ENCODE measurements around the gene PSMD12.
"Not testable (repeated sequence)": the region's sequence is repeated elsewhere in the genome, so short reads cannot be mapped to it uniquely, and the experiment has no call there.

DNA sequence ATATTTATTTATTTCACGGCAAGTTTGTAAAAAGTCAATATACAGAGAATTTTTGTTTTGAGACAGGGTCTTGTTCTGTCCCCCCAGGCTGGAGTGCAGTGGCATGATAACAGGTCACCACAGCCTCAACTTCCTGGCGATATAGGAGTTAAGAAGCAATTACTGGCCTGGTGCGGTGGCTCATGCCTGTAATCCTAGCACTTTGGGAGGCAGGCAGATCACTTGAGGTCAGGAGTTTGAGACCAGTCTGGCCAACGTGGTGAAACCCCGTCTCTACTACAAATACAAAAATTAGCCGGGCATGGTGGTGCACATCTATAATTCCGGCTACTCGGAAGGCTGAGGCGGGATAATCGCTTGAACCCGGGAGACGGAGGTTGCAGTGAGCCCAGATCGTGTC is 44.9 kb downstream of the PSMD12 start:
- TF ChIP-seq, protein P1, sequence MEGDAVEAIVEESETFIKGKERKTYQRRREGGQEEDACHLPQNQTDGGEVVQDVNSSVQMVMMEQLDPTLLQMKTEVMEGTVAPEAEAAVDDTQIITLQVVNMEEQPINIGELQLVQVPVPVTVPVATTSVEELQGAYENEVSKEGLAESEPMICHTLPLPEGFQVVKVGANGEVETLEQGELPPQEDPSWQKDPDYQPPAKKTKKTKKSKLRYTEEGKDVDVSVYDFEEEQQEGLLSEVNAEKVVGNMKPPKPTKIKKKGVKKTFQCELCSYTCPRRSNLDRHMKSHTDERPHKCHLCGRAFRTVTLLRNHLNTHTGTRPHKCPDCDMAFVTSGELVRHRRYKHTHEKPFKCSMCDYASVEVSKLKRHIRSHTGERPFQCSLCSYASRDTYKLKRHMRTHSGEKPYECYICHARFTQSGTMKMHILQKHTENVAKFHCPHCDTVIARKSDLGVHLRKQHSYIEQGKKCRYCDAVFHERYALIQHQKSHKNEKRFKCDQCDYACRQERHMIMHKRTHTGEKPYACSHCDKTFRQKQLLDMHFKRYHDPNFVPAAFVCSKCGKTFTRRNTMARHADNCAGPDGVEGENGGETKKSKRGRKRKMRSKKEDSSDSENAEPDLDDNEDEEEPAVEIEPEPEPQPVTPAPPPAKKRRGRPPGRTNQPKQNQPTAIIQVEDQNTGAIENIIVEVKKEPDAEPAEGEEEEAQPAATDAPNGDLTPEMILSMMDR (IDR thresholded peaks at IDR 0.05; ENCODE audit: low read length): not testable (repeated sequence)
- TF ChIP-seq EZH2 (IDR thresholded peaks at IDR 0.05; ENCODE audit: borderline replicate concordance, low read length): not testable (repeated sequence)
